ENCODE data around the gene NHLRC4.

Gene NHLRC4

GRCh38 chr16:553601-554296 lies 13.1 kb upstream of the NHLRC4 start:
- no peak for DNase-seq (ENCODE audit: low read depth)

- no peak for DNase-seq (ENCODE audit: low read depth)
Observed at GRCh38 chr16:554297-554621, 12.5 kb upstream of the NHLRC4 start.

GRCh38 chr16:554640-555365 lies 12.0 kb upstream of the NHLRC4 start:
- no peak for DNase-seq (ENCODE audit: low read depth)

GRCh38 chr16:555528-556473 lies 11.0 kb upstream of the NHLRC4 start:
- DNase-seq (ENCODE audit: low read depth) = no peak

- no peak for DNase-seq (ENCODE audit: low read depth)
Observed at GRCh38 chr16:556474-557173, 10.2 kb upstream of the NHLRC4 start.

GRCh38 chr16:557463-558297 lies 9.1 kb upstream of the NHLRC4 start:
- no peak for DNase-seq (ENCODE audit: low read depth)

GRCh38 chr16:558298-559020 lies 8.3 kb upstream of the NHLRC4 start:
- DNase-seq (ENCODE audit: low read depth) = no peak

GRCh38 chr16:559021-559380 lies 7.8 kb upstream of the NHLRC4 start:
- DNase-seq (ENCODE audit: low read depth) = no peak

- DNase-seq (ENCODE audit: low read depth) = no peak
Observed at GRCh38 chr16:559411-560203, 7.2 kb upstream of the NHLRC4 start.

- DNase-seq (ENCODE audit: low read depth) = no peak
Observed at GRCh38 chr16:560204-560700, 6.6 kb upstream of the NHLRC4 start, which contains the start of gene PRR35. Gene PRR35, plus strand, starts transcription at chr16:560394. Its CDS starts 2,901 bp downstream, at chr16:563295.

GRCh38 chr16:560701-561412 lies 5.9 kb upstream of the NHLRC4 start:
- no peak for DNase-seq (ENCODE audit: low read depth)

GRCh38 chr16:561413-561794 lies 5.4 kb upstream of the NHLRC4 start:
- DNase-seq (ENCODE audit: low read depth) = no peak

GRCh38 chr16:561957-562938 lies 4.6 kb upstream of the NHLRC4 start:
- no peak for DNase-seq (ENCODE audit: low read depth)

GRCh38 chr16:563072-563644 lies 3.6 kb upstream of the NHLRC4 start:
- no peak for DNase-seq (ENCODE audit: low read depth)

- no peak for DNase-seq (ENCODE audit: low read depth)
Observed at GRCh38 chr16:564690-565418, 2.0 kb upstream of the NHLRC4 start.
